Ishikawa (cell line): ENCODE measurements around the gene BRCC3.

Source experiments
- CEBPB ChIP-seq: IDR thresholded peaks from 2 replicates; pipeline ENCODE4 v1.6.1; 2012
- CREB1 ChIP-seq: IDR thresholded peaks from 2 replicates; pipeline ENCODE4 v1.6.1; 2012; ENCODE audit warnings: low read depth
- EGR1 ChIP-seq: IDR thresholded peaks from 2 replicates; pipeline ENCODE4 v1.6.1; 2012
- EP300 ChIP-seq: IDR thresholded peaks from 2 replicates; pipeline ENCODE4 v1.6.1; 2012; ENCODE audit warnings: borderline replicate concordance
- FOXM1 ChIP-seq: IDR thresholded peaks from 2 replicates; pipeline ENCODE4 v1.6.1; 2012; ENCODE audit warnings: low read depth, borderline replicate concordance
- NFIC ChIP-seq: IDR thresholded peaks from 2 replicates; pipeline ENCODE4 v1.6.1; 2012
- RAD21 ChIP-seq: IDR thresholded peaks from 2 replicates; pipeline ENCODE4 v1.6.1; 2012; ENCODE audit warnings: low read depth
- TAF1 ChIP-seq: IDR thresholded peaks from 2 replicates; pipeline ENCODE4 v1.6.1; 2012; ENCODE audit warnings: low read depth, mild to moderate bottlenecking
- TCF12 ChIP-seq: IDR thresholded peaks from 2 replicates; pipeline ENCODE4 v1.6.1; 2012; ENCODE audit warnings: low read depth
- TEAD4 ChIP-seq: IDR thresholded peaks from 2 replicates; pipeline ENCODE4 v1.6.1; 2012
- YY1 ChIP-seq: IDR thresholded peaks from 2 replicates; pipeline ENCODE4 v1.6.1; 2012; ENCODE audit warnings: low read depth
- ZBTB7A ChIP-seq: IDR thresholded peaks from 2 replicates; pipeline ENCODE4 v1.6.1; 2012; ENCODE audit warnings: low read depth
- TF ChIP-seq, protein P1 (sequence below): IDR thresholded peaks from 2 replicates; pipeline ENCODE4 v1.6.1; 2012
- TF ChIP-seq, protein P2 (sequence below): IDR thresholded peaks from 2 replicates; pipeline ENCODE4 v1.6.1; 2012; ENCODE audit warnings: low read depth, mild to moderate bottlenecking
- TF ChIP-seq, protein P3 (sequence below): IDR thresholded peaks from 2 replicates; pipeline ENCODE4 v1.6.1; 2012

The BRCC3 gene

DNA sequence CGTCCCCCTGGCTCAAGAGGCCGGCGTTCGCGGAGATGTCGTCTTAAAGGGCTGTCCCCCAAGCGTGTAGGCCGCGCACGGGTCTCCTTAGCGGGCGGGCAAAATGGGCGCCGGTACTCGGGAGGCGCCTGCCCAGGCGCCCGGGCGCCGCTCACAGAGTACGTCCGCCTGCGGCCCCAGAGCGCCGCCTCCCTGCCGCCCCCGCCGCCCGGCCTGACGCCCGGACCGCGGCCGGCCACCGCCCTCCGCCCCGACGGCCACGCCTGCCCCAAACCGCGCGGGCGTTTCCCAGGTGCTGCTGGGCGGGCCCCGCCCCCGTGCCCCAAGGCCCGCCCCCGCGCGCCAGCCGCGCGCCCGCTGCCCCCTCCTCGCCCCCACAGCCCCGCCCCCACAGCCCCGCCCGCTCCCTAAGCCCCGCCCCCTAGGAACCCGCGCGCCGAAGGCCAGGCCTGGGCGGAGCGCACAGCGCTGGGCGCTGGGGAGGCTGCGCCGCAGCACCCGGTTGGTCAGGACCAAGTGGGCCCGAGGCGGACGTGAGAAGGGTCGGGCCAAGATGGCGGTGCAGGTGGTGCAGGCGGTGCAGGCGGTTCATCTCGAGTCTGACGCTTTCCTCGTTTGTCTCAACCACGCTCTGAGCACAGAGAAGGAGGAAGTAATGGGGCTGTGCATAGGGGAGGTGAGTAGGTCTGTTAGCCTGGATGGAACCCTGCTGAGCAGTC, at the start of gene BRCC3, which contains the start of the genes CMC4 and MTCP1:
BRCC3 (plus strand) TSS at position 534 of the 719 bp plus-strand sequence; CDS start at position 554, 20 bp downstream.
CMC4 (minus strand) TSS at position 162 of the 719 bp plus-strand sequence. CDS start 7,113 bp downstream, outside the sequence.
MTCP1 (minus strand) TSS at position 162 of the 719 bp plus-strand sequence. CDS start 5,126 bp downstream, outside the sequence.
- TF ChIP-seq CREB1 (no peak), CEBPB (no peak), YY1 (peak; percentile 93), TCF12 (no peak), FOXM1 (no peak), ZBTB7A (no peak), NFIC (no peak), TAF1 (peak; percentile 82), EP300 (no peak), TEAD4 (no peak), EGR1 (peak; percentile 66), RAD21 (no peak)
- TF ChIP-seq, protein P1, sequence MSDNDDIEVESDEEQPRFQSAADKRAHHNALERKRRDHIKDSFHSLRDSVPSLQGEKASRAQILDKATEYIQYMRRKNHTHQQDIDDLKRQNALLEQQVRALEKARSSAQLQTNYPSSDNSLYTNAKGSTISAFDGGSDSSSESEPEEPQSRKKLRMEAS: 0 out of 2 replicates have a peak, but pooled peaks have one; percentile 17
- TF ChIP-seq, protein P2, sequence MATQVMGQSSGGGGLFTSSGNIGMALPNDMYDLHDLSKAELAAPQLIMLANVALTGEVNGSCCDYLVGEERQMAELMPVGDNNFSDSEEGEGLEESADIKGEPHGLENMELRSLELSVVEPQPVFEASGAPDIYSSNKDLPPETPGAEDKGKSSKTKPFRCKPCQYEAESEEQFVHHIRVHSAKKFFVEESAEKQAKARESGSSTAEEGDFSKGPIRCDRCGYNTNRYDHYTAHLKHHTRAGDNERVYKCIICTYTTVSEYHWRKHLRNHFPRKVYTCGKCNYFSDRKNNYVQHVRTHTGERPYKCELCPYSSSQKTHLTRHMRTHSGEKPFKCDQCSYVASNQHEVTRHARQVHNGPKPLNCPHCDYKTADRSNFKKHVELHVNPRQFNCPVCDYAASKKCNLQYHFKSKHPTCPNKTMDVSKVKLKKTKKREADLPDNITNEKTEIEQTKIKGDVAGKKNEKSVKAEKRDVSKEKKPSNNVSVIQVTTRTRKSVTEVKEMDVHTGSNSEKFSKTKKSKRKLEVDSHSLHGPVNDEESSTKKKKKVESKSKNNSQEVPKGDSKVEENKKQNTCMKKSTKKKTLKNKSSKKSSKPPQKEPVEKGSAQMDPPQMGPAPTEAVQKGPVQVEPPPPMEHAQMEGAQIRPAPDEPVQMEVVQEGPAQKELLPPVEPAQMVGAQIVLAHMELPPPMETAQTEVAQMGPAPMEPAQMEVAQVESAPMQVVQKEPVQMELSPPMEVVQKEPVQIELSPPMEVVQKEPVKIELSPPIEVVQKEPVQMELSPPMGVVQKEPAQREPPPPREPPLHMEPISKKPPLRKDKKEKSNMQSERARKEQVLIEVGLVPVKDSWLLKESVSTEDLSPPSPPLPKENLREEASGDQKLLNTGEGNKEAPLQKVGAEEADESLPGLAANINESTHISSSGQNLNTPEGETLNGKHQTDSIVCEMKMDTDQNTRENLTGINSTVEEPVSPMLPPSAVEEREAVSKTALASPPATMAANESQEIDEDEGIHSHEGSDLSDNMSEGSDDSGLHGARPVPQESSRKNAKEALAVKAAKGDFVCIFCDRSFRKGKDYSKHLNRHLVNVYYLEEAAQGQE: no peak
- TF ChIP-seq, protein P3, sequence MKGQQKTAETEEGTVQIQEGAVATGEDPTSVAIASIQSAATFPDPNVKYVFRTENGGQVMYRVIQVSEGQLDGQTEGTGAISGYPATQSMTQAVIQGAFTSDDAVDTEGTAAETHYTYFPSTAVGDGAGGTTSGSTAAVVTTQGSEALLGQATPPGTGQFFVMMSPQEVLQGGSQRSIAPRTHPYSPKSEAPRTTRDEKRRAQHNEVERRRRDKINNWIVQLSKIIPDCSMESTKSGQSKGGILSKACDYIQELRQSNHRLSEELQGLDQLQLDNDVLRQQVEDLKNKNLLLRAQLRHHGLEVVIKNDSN: no peak

DNA sequence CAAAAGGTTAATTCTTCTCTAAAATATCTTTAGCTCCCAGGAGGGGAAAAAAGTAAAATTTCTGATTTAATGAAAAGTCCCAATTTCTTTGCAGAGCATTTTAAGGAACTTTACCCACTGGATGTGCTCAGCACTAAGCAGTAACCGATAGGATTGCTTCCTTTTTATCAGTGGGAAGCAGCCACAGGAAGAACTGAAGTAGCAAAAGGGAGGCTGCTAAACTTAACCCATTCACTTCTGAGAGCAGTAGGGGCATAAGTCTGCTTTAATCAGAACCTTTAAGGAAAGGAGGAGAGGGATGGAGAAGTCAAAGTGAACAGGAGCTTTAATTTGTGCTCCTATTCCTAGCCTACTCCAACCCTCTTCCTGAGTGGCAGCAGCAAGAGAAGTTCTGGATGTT, 48.7 kb upstream of the BRCC3 start, which contains the start of gene F8:
F8 (minus strand) TSS at position 139 of the 400 bp plus-strand sequence. CDS start 171 bp downstream, outside the sequence.
- TF ChIP-seq TCF12: no peak
- TF ChIP-seq, protein P2: no peak
- TF ChIP-seq FOXM1: no peak
- no peak for TF ChIP-seq YY1
- TF ChIP-seq CREB1: no peak
- TF ChIP-seq TEAD4: no peak
- TF ChIP-seq CEBPB: no peak
- TF ChIP-seq RAD21: no peak
- no peak for TF ChIP-seq NFIC
- TF ChIP-seq, protein P3: no peak
- TF ChIP-seq EP300: no peak
- no peak for TF ChIP-seq ZBTB7A
- no peak for TF ChIP-seq EGR1
- no peak for TF ChIP-seq TAF1
- TF ChIP-seq, protein P1: no peak

DNA sequence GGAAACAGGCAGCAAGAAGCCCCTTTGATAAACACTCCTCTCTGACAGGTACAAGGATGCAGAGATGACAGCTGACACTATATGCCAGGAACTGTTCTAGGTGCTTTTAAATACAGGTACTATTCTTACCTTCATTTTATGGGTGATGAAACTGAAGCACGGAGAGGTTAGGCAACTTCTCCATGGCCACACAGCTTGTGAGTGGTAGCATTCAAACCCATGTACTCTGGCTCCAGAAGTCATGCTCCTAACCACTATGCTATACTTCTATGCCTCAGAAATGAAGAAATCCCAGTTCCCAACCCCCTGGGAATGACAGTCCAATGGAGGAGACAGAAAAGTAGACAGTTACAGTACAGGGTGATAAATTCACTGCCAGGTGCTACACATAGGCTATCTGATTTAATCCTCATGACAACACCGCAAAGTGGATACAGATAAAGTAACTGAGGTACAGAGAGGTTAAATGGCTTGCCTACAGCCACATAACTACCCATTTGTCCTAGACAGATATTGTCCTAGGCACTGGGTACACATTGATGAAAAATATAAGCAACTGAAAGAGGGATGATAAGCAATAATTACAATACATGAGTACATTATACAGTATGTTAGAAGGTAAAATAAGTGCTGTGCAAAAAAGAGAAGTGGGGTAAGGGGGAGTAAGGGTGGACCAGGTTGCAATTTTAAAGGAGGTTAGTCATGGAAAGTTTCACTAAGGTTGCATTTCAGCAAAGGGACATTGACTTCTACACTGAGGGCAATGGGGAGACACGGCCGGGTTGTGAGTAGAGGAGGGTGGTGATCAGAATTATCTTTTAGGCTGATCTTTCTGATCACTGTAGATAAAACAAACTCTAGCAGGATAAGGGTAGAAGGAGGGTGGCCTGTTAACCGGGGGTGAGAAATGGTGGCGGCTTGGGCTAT, 47.1 kb upstream of the BRCC3 start:
- TF ChIP-seq NFIC: no peak
- TF ChIP-seq, protein P1: no peak
- TF ChIP-seq YY1: no peak
- TF ChIP-seq, protein P2: no peak
- TF ChIP-seq EGR1: no peak
- no peak for TF ChIP-seq TAF1
- no peak for TF ChIP-seq TEAD4
- no peak for TF ChIP-seq TCF12
- TF ChIP-seq CEBPB: no peak
- no peak for TF ChIP-seq ZBTB7A
- no peak for TF ChIP-seq FOXM1
